Measurements from ENCODE around the gene SNX19.

DNA sequence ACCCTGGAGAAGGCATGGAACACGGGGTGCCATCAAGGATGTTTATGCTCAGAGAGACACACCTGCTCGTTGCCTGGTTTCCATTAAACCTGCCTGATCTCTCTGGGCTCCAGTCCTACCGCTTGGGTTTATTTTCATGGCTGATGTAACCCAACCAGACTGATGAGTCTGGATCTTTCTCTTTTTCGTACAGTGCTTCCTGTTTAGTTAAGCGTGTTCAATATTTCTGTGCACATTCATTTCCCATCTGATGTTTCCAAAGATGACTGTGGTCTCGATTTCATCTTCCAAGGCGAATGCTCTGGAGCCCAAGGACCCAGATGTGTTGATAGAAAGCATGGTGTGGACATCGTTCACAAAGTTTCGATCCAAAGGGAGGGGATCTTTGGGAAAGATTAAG lies 84.3 kb downstream of the SNX19 start:
- TF ChIP-seq, protein P1, sequence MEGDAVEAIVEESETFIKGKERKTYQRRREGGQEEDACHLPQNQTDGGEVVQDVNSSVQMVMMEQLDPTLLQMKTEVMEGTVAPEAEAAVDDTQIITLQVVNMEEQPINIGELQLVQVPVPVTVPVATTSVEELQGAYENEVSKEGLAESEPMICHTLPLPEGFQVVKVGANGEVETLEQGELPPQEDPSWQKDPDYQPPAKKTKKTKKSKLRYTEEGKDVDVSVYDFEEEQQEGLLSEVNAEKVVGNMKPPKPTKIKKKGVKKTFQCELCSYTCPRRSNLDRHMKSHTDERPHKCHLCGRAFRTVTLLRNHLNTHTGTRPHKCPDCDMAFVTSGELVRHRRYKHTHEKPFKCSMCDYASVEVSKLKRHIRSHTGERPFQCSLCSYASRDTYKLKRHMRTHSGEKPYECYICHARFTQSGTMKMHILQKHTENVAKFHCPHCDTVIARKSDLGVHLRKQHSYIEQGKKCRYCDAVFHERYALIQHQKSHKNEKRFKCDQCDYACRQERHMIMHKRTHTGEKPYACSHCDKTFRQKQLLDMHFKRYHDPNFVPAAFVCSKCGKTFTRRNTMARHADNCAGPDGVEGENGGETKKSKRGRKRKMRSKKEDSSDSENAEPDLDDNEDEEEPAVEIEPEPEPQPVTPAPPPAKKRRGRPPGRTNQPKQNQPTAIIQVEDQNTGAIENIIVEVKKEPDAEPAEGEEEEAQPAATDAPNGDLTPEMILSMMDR (IDR thresholded peaks at IDR 0.05; ENCODE audit: insufficient read depth, low read depth, low read length): no peak
- no peak for TF ChIP-seq EZH2 (IDR thresholded peaks at IDR 0.05; ENCODE audit: insufficient read depth, low read length)

All from astrocyte (in vitro differentiated cells and primary cell).